DMS53 (cell line): ENCODE results near the gene CDIPT.

Source experiments
- DNase-seq: peaks from one replicate; lab custom pipeline; 2025; lab: John Stamatoyannopoulos, UW

The CDIPT gene

DNA sequence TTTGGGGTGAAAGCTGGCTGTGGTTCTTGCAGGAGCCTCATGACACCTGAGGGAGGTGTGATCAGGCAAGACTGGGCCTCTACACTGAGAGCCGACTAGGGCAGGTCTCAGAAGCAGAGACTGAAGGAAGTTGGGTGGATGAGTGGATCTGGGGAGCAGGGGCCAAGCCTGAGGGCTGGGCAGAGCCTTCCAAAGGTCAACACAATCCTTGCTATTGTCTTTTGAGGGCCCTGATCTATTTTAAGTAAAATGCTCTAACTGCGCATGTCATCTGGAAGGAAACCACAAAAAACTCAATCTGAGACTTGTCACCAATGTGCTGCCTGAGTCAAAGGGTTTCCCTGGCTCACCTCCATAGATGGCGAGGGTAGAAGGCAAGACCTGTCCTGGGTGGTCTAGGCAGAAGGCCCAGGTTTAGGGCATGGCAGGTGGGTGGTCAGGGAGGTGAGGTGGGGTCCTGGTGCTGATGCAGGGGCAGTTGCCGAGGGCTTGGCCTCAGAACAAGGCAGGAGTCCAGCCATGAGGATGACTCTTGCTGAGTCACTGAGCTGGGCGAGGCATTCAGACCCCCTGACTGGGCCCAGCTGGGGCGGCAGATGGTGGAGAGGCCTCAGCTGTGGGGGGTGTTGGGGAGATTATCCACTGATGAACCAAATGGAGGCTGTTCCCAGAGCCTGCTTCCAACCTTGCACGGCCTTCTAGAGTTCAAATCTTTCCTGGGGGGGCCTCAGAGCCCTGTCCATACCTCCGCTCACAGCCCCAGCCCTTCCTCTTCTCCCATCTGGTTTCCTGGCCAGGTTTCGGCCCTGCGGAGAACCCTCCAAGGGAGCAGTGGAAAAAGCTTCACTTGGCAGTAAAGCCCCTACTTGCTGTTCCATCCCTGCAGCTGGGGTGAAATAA is 37.6 kb downstream of the CDIPT start:
- no peak for DNase-seq

GRCh38 chr16:29824589-29825144 is 38.4 kb downstream of the CDIPT start:
- no peak for DNase-seq

- DNase-seq: no peak
These were observed 41.3 kb downstream of the CDIPT start for GRCh38 chr16:29821643-29822115.

- DNase-seq: no peak
These were observed 42.0 kb downstream of the CDIPT start for GRCh38 chr16:29820730-29821642.

GRCh38 chr16:29820271-29820701 is 42.7 kb downstream of the CDIPT start, which contains the start of gene MVP:
MVP (plus strand) TSS chr16:29820462; CDS start chr16:29830550, 10,088 bp downstream.
- peak; percentile 64 for DNase-seq

DNA sequence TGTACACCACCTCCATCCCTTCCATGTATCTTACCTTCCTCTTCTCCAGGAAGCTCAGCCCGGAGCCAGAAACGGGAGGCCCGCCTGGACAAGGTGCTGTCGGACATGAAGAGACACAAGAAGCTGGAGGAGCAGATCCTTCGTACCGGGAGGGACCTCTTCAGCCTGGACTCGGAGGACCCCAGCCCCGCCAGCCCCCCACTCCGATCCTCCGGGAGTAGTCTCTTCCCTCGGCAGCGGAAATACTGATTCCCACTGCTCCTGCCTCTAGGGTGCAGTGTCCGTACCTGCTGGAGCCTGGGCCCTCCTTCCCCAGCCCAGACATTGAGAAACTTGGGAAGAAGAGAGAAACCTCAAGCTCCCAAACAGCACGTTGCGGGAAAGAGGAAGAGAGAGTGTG is 43.5 kb downstream of the CDIPT start:
- DNase-seq: no peak

GRCh38 chr16:29818082-29818481 is 44.9 kb downstream of the CDIPT start:
- DNase-seq: no peak

GRCh38 chr16:29816694-29817441 is 46.2 kb downstream of the CDIPT start:
- DNase-seq: peak; percentile 82

- peak; percentile 99 for DNase-seq
These were observed 47.0 kb downstream of the CDIPT start, which contains the start of gene PAGR1 for GRCh38 chr16:29815793-29816693. PAGR1 (plus strand) TSS chr16:29816152; CDS start chr16:29816526, 374 bp downstream.

DNA sequence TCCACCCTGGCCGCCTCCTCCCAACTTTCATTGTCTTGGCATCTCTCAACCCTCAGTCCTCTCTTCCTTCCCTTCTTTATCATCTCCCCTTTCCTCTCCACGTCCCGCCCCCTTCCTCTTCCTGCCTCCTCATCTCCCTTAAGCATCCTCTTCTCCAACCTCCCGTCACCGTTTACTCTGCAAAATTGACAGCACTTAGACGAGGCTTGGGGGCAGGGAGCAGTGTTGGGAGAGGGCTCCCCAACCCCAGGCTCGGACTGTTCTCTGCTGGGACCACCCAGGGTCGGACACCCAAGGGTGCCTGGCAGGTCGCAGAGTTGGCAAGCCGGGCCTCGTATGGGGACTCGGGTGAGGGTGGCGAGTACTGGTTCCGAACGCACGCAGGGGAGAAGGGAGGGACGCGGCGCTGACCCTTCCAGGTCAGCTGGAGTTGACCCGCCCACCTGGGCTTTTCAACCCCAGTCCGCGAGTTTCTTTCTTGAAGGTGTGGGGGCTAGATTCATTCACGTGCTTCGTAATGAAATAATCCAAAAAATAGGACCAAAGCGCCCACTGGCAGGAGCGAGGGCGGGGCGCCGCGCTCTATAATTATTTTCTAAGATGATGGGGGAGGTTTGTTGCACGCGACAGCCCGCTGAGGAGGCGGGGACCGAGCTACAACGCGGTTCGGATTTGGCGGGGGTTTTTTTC is 47.8 kb downstream of the CDIPT start:
- DNase-seq: peak; percentile 83

DNA sequence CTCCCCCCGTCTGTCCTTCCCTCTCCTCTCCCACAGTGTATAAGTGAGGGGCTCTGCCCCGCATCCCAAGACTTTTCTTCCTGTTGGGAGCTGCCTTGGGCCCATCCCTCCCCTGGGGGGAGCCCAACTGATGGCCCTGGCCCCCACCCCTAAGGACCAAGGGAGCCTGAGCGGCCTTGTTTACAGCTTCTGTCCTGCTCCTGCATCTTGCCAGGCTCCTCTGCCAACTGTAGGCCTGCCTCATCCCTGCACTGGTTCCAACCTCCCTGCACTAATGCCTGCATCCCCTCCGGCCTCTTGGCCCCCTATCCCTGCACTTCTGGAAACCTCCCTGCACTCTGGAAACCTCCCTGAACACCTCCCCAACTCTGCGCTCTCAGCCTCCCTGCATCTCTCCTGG is 48.4 kb downstream of the CDIPT start:
- no peak for DNase-seq

DNA sequence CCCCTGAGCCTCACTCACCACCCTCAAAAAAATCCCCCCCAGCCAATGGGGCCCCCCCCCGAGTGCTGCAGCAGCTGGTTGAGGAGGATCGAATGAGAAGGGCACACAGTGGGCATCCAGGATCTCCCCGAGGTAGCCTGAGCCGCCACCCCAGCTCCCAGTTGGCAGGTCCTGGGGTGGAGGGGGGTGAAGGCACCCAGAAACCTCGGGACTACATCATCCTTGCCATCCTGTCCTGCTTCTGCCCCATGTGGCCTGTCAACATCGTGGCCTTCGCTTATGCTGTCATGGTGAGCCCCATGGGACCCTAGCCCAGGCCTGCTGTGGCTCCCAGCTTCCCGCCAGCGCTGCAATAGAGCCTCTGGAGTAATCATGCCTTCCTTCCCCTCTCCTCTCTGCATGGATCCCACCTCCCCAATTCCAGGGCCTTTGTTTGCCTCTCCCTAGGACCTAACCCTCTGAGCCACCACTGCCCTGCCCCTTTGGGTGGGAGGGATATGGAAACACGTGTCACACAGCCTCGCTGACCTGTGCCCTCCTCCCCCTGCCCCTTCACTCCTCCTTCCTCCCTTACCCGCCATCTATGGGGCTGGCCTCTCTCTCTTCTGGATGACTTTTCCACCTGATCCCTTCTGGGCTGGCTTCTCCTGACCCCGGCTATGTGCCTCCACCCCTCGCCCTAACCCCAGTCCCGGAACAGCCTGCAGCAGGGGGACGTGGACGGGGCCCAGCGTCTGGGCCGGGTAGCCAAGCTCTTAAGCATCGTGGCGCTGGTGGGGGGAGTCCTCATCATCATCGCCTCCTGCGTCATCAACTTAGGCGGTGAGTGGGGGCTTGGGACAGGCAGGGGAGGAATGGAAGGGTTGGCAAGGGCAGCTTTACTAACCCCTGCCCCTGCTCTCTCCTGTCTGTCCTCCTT is 49.1 kb downstream of the CDIPT start:
- DNase-seq: no peak

- DNase-seq: no peak
These were observed 50.0 kb downstream of the CDIPT start for GRCh38 chr16:29812754-29813643.

DNA sequence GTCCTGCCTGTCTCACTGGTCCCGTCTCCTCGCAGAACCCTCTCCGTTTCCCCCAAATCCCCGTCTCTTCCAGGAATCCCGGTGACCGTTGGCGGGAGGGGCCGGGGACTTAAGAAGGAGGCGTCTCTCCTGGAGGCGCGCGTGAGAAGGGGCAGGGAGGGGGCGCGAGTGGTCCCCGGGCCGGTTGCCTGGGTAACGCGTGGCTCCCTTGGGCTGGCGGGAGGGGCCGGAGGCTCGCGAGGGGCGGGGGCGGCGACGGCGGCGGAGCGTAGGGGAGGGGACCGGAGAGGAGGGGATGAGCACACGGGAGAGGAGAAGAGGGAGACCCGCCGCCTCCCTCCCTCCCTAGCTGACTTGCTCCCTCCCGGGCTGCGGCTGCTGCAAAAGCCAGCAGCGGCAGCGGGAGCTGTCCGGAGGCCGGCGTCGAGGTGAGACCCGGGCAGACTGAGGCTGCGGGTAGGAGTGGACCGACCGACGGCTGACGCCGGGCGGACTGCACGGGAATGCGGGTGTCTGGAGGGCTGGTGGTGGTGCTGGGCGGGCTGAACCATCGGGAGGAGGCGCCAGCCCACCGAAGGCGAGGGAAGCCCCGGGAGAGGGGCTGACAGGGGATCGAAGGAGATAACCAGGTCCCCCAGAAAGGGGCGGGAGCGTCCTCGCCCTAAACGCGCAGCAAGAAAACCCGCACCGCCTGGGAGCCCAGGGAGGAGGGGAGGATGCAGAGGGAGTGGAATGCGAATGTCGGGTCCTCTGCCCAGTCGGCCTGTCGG is 50.9 kb downstream of the CDIPT start, which contains the start of gene PRRT2:
PRRT2 (plus strand) TSS at position 298 of the 770 bp plus-strand sequence. CDS start 862 bp downstream, outside the sequence.
- DNase-seq: peak; percentile 72

DNA sequence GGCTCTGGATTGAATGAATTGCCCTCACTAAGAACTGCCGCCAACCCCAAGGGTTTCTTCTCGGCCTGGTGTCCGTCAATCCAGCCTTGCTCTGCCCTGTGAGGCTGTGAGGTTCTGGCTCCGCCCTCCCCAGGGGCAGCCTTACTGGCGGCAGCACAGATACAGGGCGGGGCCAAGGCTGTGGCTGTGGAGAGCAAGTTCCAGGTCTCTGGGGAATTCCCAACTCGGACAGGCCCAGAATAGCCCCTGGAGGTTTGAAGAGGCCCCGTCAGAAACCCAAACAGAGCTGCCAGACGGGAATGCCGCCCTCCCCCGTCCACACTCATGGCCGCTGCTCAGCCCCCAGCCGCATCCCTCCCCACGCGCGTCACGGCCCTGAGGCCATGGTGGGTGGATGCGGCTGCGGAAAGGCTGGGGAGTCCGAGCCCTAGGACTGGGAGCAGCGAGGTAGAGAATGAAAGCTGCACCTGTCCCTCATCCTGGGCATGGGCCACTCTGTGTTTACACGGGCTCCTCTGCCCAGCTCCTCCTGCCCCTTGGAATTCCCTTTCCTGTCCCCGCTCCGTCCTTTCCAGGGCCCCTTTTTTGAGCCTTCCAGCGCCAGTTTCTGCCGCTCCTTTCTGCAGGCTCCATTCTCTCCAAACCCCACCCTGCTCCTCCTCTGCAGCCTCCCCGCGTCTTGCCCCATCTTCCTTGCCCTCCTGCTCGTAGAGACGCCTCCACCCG is 51.7 kb downstream of the CDIPT start:
- peak; percentile 94 for DNase-seq

- DNase-seq: no peak
These were observed 52.3 kb downstream of the CDIPT start for GRCh38 chr16:29810699-29811169.
